ENCODE measurements around the gene IGIP.
"Not testable (repeated sequence)": the region's sequence is repeated elsewhere in the genome, so short reads cannot be mapped to it uniquely, and the experiment has no call there.

Gene IGIP

GRCh38 chr5:140148508-140148907 lies 22.8 kb downstream of the IGIP start:
- no peak for TF ChIP-seq CTCF (IDR thresholded peaks at IDR 0.05; ENCODE audit: low read depth, low read length)
- H3K4me3 ChIP-seq (ENCODE audit: low read depth, low read length), result no peak overlapping the region

GRCh38 chr5:140150201-140150600 lies 24.5 kb downstream of the IGIP start:
- H3K4me3 ChIP-seq (ENCODE audit: low read depth, low read length), result no peak overlapping the region
- TF ChIP-seq CTCF (IDR thresholded peaks at IDR 0.05; ENCODE audit: low read depth, low read length), result no peak

- H3K4me3 ChIP-seq (ENCODE audit: low read depth, low read length), result no peak overlapping the region
- no peak for TF ChIP-seq CTCF (IDR thresholded peaks at IDR 0.05; ENCODE audit: low read depth, low read length)
Observed at GRCh38 chr5:140151144-140152021, 25.6 kb downstream of the IGIP start.

GRCh38 chr5:140152022-140152999 lies 26.6 kb downstream of the IGIP start:
- no peak for TF ChIP-seq CTCF (IDR thresholded peaks at IDR 0.05; ENCODE audit: low read depth, low read length)
- no peak overlapping the region for H3K4me3 ChIP-seq (ENCODE audit: low read depth, low read length)

- no peak overlapping the region for H3K4me3 ChIP-seq (ENCODE audit: low read depth, low read length)
- TF ChIP-seq CTCF (IDR thresholded peaks at IDR 0.05; ENCODE audit: low read depth, low read length), result no peak
Observed at GRCh38 chr5:140153255-140153654, 27.5 kb downstream of the IGIP start.

GRCh38 chr5:140153905-140154304 lies 28.2 kb downstream of the IGIP start:
- TF ChIP-seq CTCF (IDR thresholded peaks at IDR 0.05; ENCODE audit: low read depth, low read length), result no peak
- no peak overlapping the region for H3K4me3 ChIP-seq (ENCODE audit: low read depth, low read length)

- not testable (repeated sequence) for H3K4me3 ChIP-seq (ENCODE audit: low read depth, low read length)
Observed at GRCh38 chr5:140154710-140155381, 29.1 kb downstream of the IGIP start.
